OCI-LY3 (cell line): ENCODE data around the gene OSBPL2.

Experiments used
- H2AFZ ChIP-seq: fragments of 200-600, 300-600 bp; shearing (Covaris generic); 2 replicates; pipeline ENCODE4 v1.6.0; 2014; ENCODE audit warnings: antibody characterized with exemption, low read depth, low read length
- H3K27ac ChIP-seq: fragments of 200-600, 300-600 bp; sonication (generic); 2 replicates; pipeline ENCODE4 v1.5.1; 2014; ENCODE audit warnings: mild to moderate bottlenecking, low read length, moderate library complexity, mixed read lengths
- H3K27me3 ChIP-seq: fragments of 200-600, 300-600 bp; sonication (generic); 2 replicates; pipeline ENCODE4 v1.6.1; 2014; ENCODE audit warnings: low read depth, low read length, mixed read lengths
- H3K36me3 ChIP-seq: fragments of 200-600, 300-600 bp; sonication (generic); replicated peaks from 2 replicates; pipeline ENCODE3; 2014; ENCODE audit warnings: low read depth, low read length, mixed read lengths
- H3K4me1 ChIP-seq: fragments of 300-600, 200-600 bp; sonication (generic); 2 replicates; pipeline ENCODE4 v1.6.1; 2014; ENCODE audit warnings: low read length, mixed read lengths
- H3K4me2 ChIP-seq: fragments of 200-600, 300-600 bp; sonication (generic); 2 replicates; pipeline ENCODE4 v1.6.1; 2014; ENCODE audit warnings: low read length, mixed read lengths
- H3K4me3 ChIP-seq: fragments of 300-600, 200-600 bp; sonication (generic); 2 replicates; pipeline ENCODE4 v1.5.1; 2014; ENCODE audit warnings: antibody characterized with exemption, mild to moderate bottlenecking, low read length, moderate library complexity
- H3K79me2 ChIP-seq: fragments of 300-600, 200-600 bp; shearing (Covaris generic); 2 replicates; pipeline ENCODE4 v1.6.1; 2014; ENCODE audit warnings: mild to moderate bottlenecking, low read length, mixed read lengths
- H3K9ac ChIP-seq: fragments of 300-600, 200-600 bp; shearing (Covaris generic); 2 replicates; pipeline ENCODE4 v1.6.0; 2014; ENCODE audit warnings: mild to moderate bottlenecking, low read length, moderate library complexity
- H3K9me3 ChIP-seq: fragments of 200-600, 300-600 bp; shearing (Covaris generic); 2 replicates; pipeline ENCODE4 v1.6.1; 2014; ENCODE audit warnings: low read length, mixed read lengths; ENCODE audit not compliant: insufficient read depth
- H4K20me1 ChIP-seq: fragments of 200-600, 300-600 bp; sonication (generic); 2 replicates; pipeline ENCODE4 v1.6.1; 2016; ENCODE audit warnings: low read length, mixed read lengths; ENCODE audit not compliant: insufficient read depth
- EZH2phosphoT487 ChIP-seq: fragments of 200-600 bp; shearing (Covaris generic); IDR thresholded peaks from 2 replicates; pipeline ENCODE4 v1.6.1; 2018; ENCODE audit warnings: antibody characterized with exemption, mixed run types, low read depth
- TF ChIP-seq, protein P1 (sequence below): fragments of 200-600, 300-600 bp; sonication (generic); IDR thresholded peaks from 2 replicates; pipeline ENCODE4 v1.5.1; 2014; ENCODE audit warnings: antibody characterized with exemption, low read length, low read depth

OSBPL2 gene

DNA sequence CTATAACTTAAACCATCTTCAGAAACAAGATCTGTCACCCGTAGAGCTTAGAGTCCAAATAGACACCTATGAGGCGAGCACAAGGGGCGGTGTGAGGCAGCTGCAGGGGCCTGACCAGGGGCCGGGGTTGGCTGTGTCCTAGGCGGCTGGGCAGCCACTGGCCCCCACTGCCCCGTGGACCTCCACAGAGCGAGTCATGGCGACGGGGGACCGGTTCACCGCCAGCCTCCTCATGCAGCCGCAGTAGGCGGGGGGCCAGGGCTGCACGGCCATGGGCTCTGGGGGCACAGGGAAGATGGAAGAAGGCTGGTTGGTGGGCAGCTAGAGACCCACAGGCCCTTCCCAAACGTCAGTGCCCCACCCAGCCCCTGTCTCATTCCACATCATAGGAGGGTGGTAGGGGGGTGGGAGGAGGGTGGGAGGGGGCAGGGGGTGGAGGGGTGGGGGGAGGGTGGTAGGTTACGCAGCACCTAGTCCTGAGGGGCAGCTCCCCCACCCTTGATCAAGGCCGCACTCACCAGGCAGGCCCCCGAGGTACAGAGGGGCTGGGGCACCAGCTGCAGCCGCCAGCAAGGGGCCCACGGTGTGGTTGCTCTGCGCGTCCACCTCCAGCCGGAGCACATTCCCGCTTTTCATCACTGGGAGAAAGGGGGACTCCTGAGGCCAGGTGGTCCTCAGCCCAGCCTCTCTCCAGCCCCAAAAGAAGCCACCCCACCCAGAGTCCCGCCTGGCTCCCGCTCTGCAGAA, 71.0 kb downstream of the OSBPL2 start:
- Histone ChIP-seq H3K4me3 (no peak overlapping the region), H4K20me1 (peaks cover 17% of the 10 kb centered on the region), H3K27ac (no peak overlapping the region), H3K27me3 (no peaks in the 10 kb centered on the region), H3K4me1 (peaks cover 6% of the 10 kb centered on the region), H3K4me2 (no peak overlapping the region), H3K36me3 (peaks cover 37% of the 10 kb centered on the region), H3K9me3 (no peaks in the 10 kb centered on the region), H2AFZ (no peak overlapping the region), H3K79me2 (peaks cover 26% of the 10 kb centered on the region), H3K9ac (no peak overlapping the region)
- TF ChIP-seq, protein P1, sequence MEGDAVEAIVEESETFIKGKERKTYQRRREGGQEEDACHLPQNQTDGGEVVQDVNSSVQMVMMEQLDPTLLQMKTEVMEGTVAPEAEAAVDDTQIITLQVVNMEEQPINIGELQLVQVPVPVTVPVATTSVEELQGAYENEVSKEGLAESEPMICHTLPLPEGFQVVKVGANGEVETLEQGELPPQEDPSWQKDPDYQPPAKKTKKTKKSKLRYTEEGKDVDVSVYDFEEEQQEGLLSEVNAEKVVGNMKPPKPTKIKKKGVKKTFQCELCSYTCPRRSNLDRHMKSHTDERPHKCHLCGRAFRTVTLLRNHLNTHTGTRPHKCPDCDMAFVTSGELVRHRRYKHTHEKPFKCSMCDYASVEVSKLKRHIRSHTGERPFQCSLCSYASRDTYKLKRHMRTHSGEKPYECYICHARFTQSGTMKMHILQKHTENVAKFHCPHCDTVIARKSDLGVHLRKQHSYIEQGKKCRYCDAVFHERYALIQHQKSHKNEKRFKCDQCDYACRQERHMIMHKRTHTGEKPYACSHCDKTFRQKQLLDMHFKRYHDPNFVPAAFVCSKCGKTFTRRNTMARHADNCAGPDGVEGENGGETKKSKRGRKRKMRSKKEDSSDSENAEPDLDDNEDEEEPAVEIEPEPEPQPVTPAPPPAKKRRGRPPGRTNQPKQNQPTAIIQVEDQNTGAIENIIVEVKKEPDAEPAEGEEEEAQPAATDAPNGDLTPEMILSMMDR = no peak
- TF ChIP-seq EZH2phosphoT487 = no peak

DNA sequence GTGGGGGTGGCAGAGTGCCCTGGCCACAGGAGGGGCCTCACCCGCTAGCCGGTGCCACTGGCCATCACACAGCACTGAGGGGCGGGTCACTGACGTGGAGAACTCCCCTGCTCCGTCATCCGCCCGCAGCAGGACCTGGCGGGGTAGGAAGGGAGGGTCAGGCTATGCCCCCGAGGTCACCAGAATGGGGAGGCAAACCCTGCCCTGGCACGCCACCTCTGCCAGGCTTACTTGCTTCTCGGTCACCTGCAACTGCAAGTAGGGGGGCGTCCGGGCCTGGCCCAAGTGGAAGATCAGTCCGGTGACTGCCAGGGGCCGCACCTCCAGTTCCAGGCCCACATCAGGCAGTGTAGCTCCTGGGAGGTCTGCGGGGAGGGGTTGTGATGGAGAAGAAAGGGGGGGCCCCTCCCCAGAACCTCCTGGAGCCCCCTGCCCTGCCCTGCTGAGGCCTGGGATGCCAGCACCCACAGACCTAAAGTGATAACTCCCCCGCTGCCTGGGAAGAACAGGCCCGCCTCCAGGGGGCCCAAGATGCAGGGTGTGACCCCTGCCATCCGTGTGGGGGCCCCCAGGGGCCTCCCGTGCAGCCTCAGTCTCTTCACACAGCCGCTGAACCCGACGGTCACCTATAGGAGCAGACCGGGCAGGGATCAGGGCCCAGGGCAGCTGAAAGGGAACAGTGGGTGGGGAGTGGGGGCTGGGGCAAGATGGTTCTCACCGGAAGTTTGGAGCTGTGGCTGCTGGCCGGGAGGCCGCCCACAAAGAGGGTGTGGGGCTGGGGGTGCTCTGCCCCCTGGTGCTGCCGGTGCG, 71.8 kb downstream of the OSBPL2 start:
- H4K20me1 ChIP-seq = peaks cover 9% of the 10 kb centered on the region

GRCh38 chr20:62310757-62311121, 72.4 kb downstream of the OSBPL2 start:
- Histone ChIP-seq H3K27ac (no peak overlapping the region), H3K36me3 (peaks cover 23% of the 10 kb centered on the region), H2AFZ (no peak overlapping the region), H3K4me1 (no peaks in the 10 kb centered on the region), H3K9ac (no peak overlapping the region), H3K4me2 (no peak overlapping the region), H3K27me3 (no peaks in the 10 kb centered on the region), H3K9me3 (no peaks in the 10 kb centered on the region), H3K79me2 (peaks cover 12% of the 10 kb centered on the region), H3K4me3 (no peak overlapping the region), H4K20me1 (peaks cover 3% of the 10 kb centered on the region)
- no peak for TF ChIP-seq EZH2phosphoT487
- TF ChIP-seq, protein P1 = no peak

More for the DNA sequence above, 71.8 kb downstream of the OSBPL2 start:
- Histone ChIP-seq H3K36me3 (peaks cover 29% of the 10 kb centered on the region), H2AFZ (no peak overlapping the region), H3K4me3 (no peak overlapping the region), H3K4me2 (no peak overlapping the region), H3K27me3 (no peaks in the 10 kb centered on the region), H3K4me1 (no peaks in the 10 kb centered on the region), H3K9me3 (no peaks in the 10 kb centered on the region), H3K27ac (no peak overlapping the region), H3K9ac (no peak overlapping the region), H3K79me2 (peaks cover 18% of the 10 kb centered on the region)
- TF ChIP-seq, protein P1 = no peak
- TF ChIP-seq EZH2phosphoT487 = no peak

- Histone ChIP-seq H3K4me1 (no peaks in the 10 kb centered on the region), H3K9ac (no peak overlapping the region), H3K79me2 (peaks cover 8% of the 10 kb centered on the region), H3K4me2 (no peak overlapping the region), H3K27ac (no peak overlapping the region), H3K27me3 (no peaks in the 10 kb centered on the region), H3K9me3 (no peaks in the 10 kb centered on the region), H3K4me3 (no peak overlapping the region), H3K36me3 (peaks cover 23% of the 10 kb centered on the region), H4K20me1 (0 out of 2 replicates have a peak, but pooled peaks cover 3% of the 10 kb centered on the region), H2AFZ (no peak overlapping the region)
- TF ChIP-seq, protein P1 = no peak
- no peak for TF ChIP-seq EZH2phosphoT487
Measured at GRCh38 chr20:62311150-62311549, 72.8 kb downstream of the OSBPL2 start.
